H9 (cell line): ENCODE results near the gene USP6NL. TPM values are rescaled to one million over a fixed set of nuclear protein-coding genes. Genes with fewer than 3 reads are reported as not detected.

ENCODE experiments used
- DNase-seq: peaks from one replicate; pipeline ENCODE4 v3.0.0-alpha.2; 2017
- H2AFZ ChIP-seq: one replicate; pipeline ENCODE4 v1.6.1; 2013; ENCODE audit warnings: mild to moderate bottlenecking, low read length, control low read depth, moderate library complexity
- H2AK5ac ChIP-seq: 2 replicates; pipeline ENCODE4 v1.6.1; 2013; ENCODE audit warnings: low read length, control low read depth, mixed read lengths; ENCODE audit not compliant: insufficient read length
- H2BK120ac ChIP-seq: one replicate; pipeline ENCODE4 v1.6.1; 2013; ENCODE audit warnings: low read depth, mild to moderate bottlenecking, low read length, control low read depth, inconsistent platforms; ENCODE audit not compliant: poor library complexity, severe bottlenecking
- H2BK12ac ChIP-seq: 2 replicates; pipeline ENCODE4 v1.6.1; 2013; ENCODE audit warnings: low read length, control low read depth, mixed read lengths, low read depth; ENCODE audit not compliant: insufficient read length
- H2BK15ac ChIP-seq: 2 replicates; pipeline ENCODE4 v1.6.1; 2013; ENCODE audit warnings: low read depth, low read length, control low read depth
- H2BK20ac ChIP-seq: one replicate; pipeline ENCODE4 v1.6.1; 2013; ENCODE audit warnings: low read depth, mild to moderate bottlenecking, low read length, control low read depth, inconsistent platforms; ENCODE audit not compliant: poor library complexity, severe bottlenecking
- H2BK5ac ChIP-seq: 2 replicates; pipeline ENCODE4 v1.6.1; 2013; ENCODE audit warnings: low read length, control low read depth, mixed read lengths; ENCODE audit not compliant: insufficient read length
- H3K14ac ChIP-seq: 2 replicates; pipeline ENCODE4 v1.6.1; 2013; ENCODE audit warnings: low read length, control low read depth; ENCODE audit not compliant: insufficient read depth
- H3K18ac ChIP-seq: 2 replicates; pipeline ENCODE4 v1.6.1; 2013; ENCODE audit warnings: low read depth, mild to moderate bottlenecking, mixed read lengths, low read length, control low read depth; ENCODE audit not compliant: insufficient read length
- H3K23ac ChIP-seq: 2 replicates; pipeline ENCODE4 v1.6.1; 2013; ENCODE audit warnings: low read length, control low read depth, mixed read lengths, low read depth; ENCODE audit not compliant: insufficient read length
- H3K23me2 ChIP-seq: 2 replicates; pipeline ENCODE4 v1.6.1; 2013; ENCODE audit warnings: low read depth, mild to moderate bottlenecking, mixed read lengths, low read length, control low read depth; ENCODE audit not compliant: insufficient read length, poor library complexity, severe bottlenecking
- H3K27ac ChIP-seq: 2 replicates; pipeline ENCODE4 v1.5.1; 2013; ENCODE audit warnings: low read length, control low read depth, mixed read lengths, low read depth; ENCODE audit not compliant: insufficient read length
- H3K27me3 ChIP-seq: 2 replicates; pipeline ENCODE4 v1.6.1; 2013; ENCODE audit warnings: low read length, control low read depth, inconsistent platforms; ENCODE audit not compliant: insufficient read depth
- H3K4ac ChIP-seq: 2 replicates; pipeline ENCODE4 v1.6.1; 2013; ENCODE audit warnings: low read depth, mild to moderate bottlenecking, control low read depth, inconsistent platforms, low read length, moderate library complexity
- H3K4me1 ChIP-seq: 2 replicates; pipeline ENCODE4 v1.6.1; 2013; ENCODE audit warnings: low read length, control low read depth, inconsistent platforms; ENCODE audit not compliant: insufficient read depth
- H3K4me2 ChIP-seq: 2 replicates; pipeline ENCODE4 v1.6.1; 2013; ENCODE audit warnings: low read length, control low read depth, mixed read lengths; ENCODE audit not compliant: insufficient read length, insufficient read depth
- H3K56ac ChIP-seq: 2 replicates; pipeline ENCODE4 v1.6.1; 2013; ENCODE audit warnings: low read depth, mild to moderate bottlenecking, mixed read lengths, low read length, control low read depth; ENCODE audit not compliant: insufficient read length
- H3K79me1 ChIP-seq: 2 replicates; pipeline ENCODE4 v1.6.1; 2013; ENCODE audit warnings: low read depth, mild to moderate bottlenecking, moderate library complexity, low read length, control low read depth, inconsistent platforms; ENCODE audit not compliant: insufficient read depth, poor library complexity, severe bottlenecking
- H3K79me2 ChIP-seq: 2 replicates; pipeline ENCODE4 v1.6.1; 2013; ENCODE audit warnings: low read length, control low read depth, inconsistent platforms; ENCODE audit not compliant: insufficient read depth
- H3K9ac ChIP-seq: 2 replicates; pipeline ENCODE4 v1.6.1; 2013; ENCODE audit warnings: low read length, control low read depth, mixed read lengths; ENCODE audit not compliant: insufficient read length; ENCODE audit errors: extremely low read depth
- H3K9me3 ChIP-seq: one replicate; pipeline ENCODE4 v1.6.1; 2013; ENCODE audit warnings: low read depth, low read length, inconsistent platforms; ENCODE audit not compliant: control insufficient read depth
- H3T11ph ChIP-seq: one replicate; pipeline ENCODE4 v1.6.1; 2013; ENCODE audit warnings: mild to moderate bottlenecking, low read length, control low read depth, inconsistent platforms
- H4K20me1 ChIP-seq: one replicate; pipeline ENCODE4 v1.6.1; 2013; ENCODE audit not compliant: control insufficient read depth, insufficient read length, insufficient read depth
- H4K5ac ChIP-seq: 2 replicates; pipeline ENCODE4 v1.6.1; 2013; ENCODE audit warnings: low read depth, mild to moderate bottlenecking, mixed read lengths, low read length, control low read depth; ENCODE audit not compliant: insufficient read length
- H4K8ac ChIP-seq: replicated peaks from 2 replicates; pipeline ENCODE4 v1.6.1; 2013; ENCODE audit warnings: low read length, control low read depth, mixed read lengths, low read depth; ENCODE audit not compliant: insufficient read length
- H4K91ac ChIP-seq: 2 replicates; pipeline ENCODE4 v1.6.1; 2013; ENCODE audit warnings: low read depth, mild to moderate bottlenecking, moderate library complexity, mixed read lengths, low read length, control low read depth; ENCODE audit not compliant: insufficient read length
- H3K27ac Mint-ChIP-seq, 3 experiments: 2 replicates in 2 of 3; 3 replicates in 1 of 3; pipeline ENCODE4 v1.8.0; 2020 to 2021; ENCODE audit warnings: mixed read lengths in 3 of 3, mild to moderate bottlenecking in 1 of 3, moderate library complexity in 1 of 3
- H3K27me3 Mint-ChIP-seq: 2 replicates; pipeline ENCODE4 v1.8.0; 2021; ENCODE audit warnings: low read depth, mild to moderate bottlenecking, moderate library complexity, mixed read lengths
- H3K36me3 Mint-ChIP-seq, 3 experiments: 2 replicates in 2 of 3; 3 replicates in 1 of 3; pipeline ENCODE4 v1.8.0; 2020 to 2021; ENCODE audit warnings: low read depth in 3 of 3, mixed read lengths in 3 of 3; ENCODE audit not compliant: insufficient read depth in 1 of 3
- H3K4me1 Mint-ChIP-seq, 2 experiments: 2 replicates each; pipeline ENCODE4 v1.8.0; 2020; ENCODE audit warnings: mixed read lengths in 2 of 2
- H3K4me3 Mint-ChIP-seq, 2 experiments: 2 replicates in 1 of 2; 3 replicates in 1 of 2; pipeline ENCODE4 v1.8.0; 2020 to 2021; ENCODE audit warnings: mild to moderate bottlenecking in 2 of 2, mixed read lengths in 2 of 2, moderate library complexity in 1 of 2
- H3K9me3 Mint-ChIP-seq, 2 experiments: 2 replicates in 1 of 2; 3 replicates in 1 of 2; pipeline ENCODE4 v1.8.0; 2020; ENCODE audit warnings: mild to moderate bottlenecking in 2 of 2, mixed read lengths in 2 of 2, moderate library complexity in 1 of 2
- WGBS: extraction: QIAGEN DNeasy Blood & Tissue Kit; methylation state at CpG from one replicate; pipeline ENCODE4 v1.1.7; 2013; ENCODE audit warnings: missing lambda C conversion rate, low lambda C conversion rate, mixed read lengths; ENCODE audit not compliant: insufficient read length; ENCODE audit errors: extremely low coverage; 5-methylcytosine and 5-hydroxymethylcytosine counted together
- total RNA-seq: library from RNA; stranded (reverse); gene quantifications from 2 replicates; pipeline ENCODE4 v1.2.1, GENCODE V29; 2021
- TF ChIP-seq, protein P1 (sequence below): fragments of 200-600 bp; sonication (generic); conservative IDR thresholded peaks from 3 replicates; pipeline ENCODE4 v1.8.0; 2021; ENCODE audit warnings: antibody characterized with exemption, mild to moderate bottlenecking

USP6NL gene
- total RNA-seq, 1 experiment from 2014 or later = 28.3 TPM

DNA sequence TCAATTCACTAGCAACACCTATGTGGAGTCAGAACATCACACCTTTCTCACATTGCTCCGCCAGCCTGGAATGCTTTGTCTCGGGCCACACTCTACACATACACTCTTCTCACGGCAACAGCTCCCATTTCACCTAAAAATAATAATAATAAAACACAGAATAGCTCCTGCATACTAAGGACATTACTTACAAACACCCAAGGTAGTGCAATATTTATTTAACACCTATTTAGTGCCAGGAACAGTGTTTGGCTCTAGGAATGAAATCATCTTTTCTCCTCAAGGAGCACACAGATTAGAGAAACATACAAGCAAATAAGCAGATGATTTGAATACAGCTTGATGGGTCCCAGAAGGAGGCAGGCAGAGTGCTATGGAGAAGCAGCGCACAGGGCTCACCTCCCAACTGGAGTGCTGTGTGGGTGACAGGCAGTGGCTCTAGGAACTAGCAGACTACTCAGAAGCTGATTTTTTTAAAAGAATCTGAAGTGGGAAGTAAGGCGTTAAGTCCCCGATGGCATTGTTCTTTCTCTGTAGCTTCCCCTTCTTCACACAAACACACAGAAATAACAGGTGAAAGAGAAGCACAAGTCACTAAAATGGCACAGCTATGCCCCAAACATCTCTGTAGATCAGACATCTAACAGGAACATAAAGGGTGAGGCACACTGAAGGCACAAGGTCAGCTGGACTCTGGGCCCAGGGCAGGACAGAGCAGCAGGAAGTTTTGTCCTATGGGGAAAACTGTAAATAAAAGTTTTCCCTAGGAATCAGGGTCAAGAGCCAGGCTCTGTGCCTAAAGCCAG lies 16.7 kb downstream of the USP6NL start:
- Histone ChIP-seq H3K14ac (no peak overlapping the region), H4K5ac (no peak overlapping the region), H3K4me1 (no peaks in the 10 kb centered on the region), H2AFZ (no peak overlapping the region), H3K23ac (no peak overlapping the region), H3K79me2 (peaks cover 4% of the 10 kb centered on the region; the same call in 1 of the 2 replicates), H3K56ac (no peak overlapping the region), H3K79me1 (peaks cover 9% of the 10 kb centered on the region), H4K91ac (no peak overlapping the region), H2BK12ac (no peak overlapping the region), H3K18ac (no peak overlapping the region), H3K9ac (no peak overlapping the region), H3K4me2 (no peak overlapping the region), H4K8ac (no peak overlapping the region), H2BK120ac (no peak overlapping the region), H3K27ac (no peak overlapping the region), H2AK5ac (no peak overlapping the region), H3K23me2 (no peaks in the 10 kb centered on the region), H4K20me1 (no peaks in the 10 kb centered on the region), H3K27me3 (no peaks in the 10 kb centered on the region), H2BK5ac (no peak overlapping the region), H3K9me3 (no peaks in the 10 kb centered on the region), H3T11ph (no peak overlapping the region), H2BK15ac (no peak overlapping the region), H3K4ac (no peak overlapping the region), H2BK20ac (no peak overlapping the region)
- Mint-ChIP-seq H3K27me3 (no peaks in the 10 kb centered on the region), H3K4me1 (peaks cover 16 to 20% of the 10 kb centered on the region in 2 experiments), H3K36me3 (peaks cover 0 to 13% (median 4%) of the 10 kb centered on the region in 3 experiments; a peak in 4 of 7 replicates), H3K9me3 (no peaks in the 10 kb centered on the region), H3K27ac (peak overlapping the region in 2 of 3 experiments; percentile 40 to 67; a peak in 3 of 7 replicates), H3K4me3 (no peak overlapping the region)
- DNase-seq = no peak
- no CpG with 5 or more reads among the region's 6 CpGs for WGBS
- TF ChIP-seq, protein P1, sequence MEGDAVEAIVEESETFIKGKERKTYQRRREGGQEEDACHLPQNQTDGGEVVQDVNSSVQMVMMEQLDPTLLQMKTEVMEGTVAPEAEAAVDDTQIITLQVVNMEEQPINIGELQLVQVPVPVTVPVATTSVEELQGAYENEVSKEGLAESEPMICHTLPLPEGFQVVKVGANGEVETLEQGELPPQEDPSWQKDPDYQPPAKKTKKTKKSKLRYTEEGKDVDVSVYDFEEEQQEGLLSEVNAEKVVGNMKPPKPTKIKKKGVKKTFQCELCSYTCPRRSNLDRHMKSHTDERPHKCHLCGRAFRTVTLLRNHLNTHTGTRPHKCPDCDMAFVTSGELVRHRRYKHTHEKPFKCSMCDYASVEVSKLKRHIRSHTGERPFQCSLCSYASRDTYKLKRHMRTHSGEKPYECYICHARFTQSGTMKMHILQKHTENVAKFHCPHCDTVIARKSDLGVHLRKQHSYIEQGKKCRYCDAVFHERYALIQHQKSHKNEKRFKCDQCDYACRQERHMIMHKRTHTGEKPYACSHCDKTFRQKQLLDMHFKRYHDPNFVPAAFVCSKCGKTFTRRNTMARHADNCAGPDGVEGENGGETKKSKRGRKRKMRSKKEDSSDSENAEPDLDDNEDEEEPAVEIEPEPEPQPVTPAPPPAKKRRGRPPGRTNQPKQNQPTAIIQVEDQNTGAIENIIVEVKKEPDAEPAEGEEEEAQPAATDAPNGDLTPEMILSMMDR = no peak
